Stimulated activated CD8-positive, alpha-beta memory T cell treated with anti-CD3 and anti-CD28 coated beads, Interleukin-7, amount 100 ng/mL, for 48 hours (primary cell): Measurements from ENCODE around the gene GARIN5A.
"Not testable (repeated sequence)": the region's sequence is repeated elsewhere in the genome, so short reads cannot be mapped to it uniquely, and the experiment has no call there.

Experiments
- DNase-seq, 2 donors: peaks; one replicate each; pipeline ENCODE4 v3.0.0-alpha.2; 2020; ENCODE audit warnings: low read depth in 1 of 2; ENCODE audit errors: extremely low read depth in 1 of 2

The GARIN5A gene

GRCh38 chr19:50465986-50466705, 10.5 kb downstream of the GARIN5A start:
- DNase-seq: no peak

- no peak for DNase-seq
These were observed 11.6 kb downstream of the GARIN5A start for GRCh38 chr19:50465000-50465399.

GRCh38 chr19:50464348-50464747, 12.3 kb downstream of the GARIN5A start:
- DNase-seq: no peak

- DNase-seq: no peak
These were observed 13.7 kb downstream of the GARIN5A start for GRCh38 chr19:50462970-50463369.

- peak; percentile 26 to 36 for DNase-seq
These were observed 15.4 kb downstream of the GARIN5A start for GRCh38 chr19:50461066-50461875.

GRCh38 chr19:50460161-50460765, 16.4 kb downstream of the GARIN5A start:
- DNase-seq: no peak

- DNase-seq: no peak
These were observed 17.0 kb downstream of the GARIN5A start for GRCh38 chr19:50459638-50460037.

GRCh38 chr19:50459067-50459456, 17.6 kb downstream of the GARIN5A start:
- DNase-seq: no peak

- DNase-seq: no peak
These were observed 18.1 kb downstream of the GARIN5A start for GRCh38 chr19:50458396-50459066.

GRCh38 chr19:50457300-50457699, 19.3 kb downstream of the GARIN5A start:
- no peak for DNase-seq

GRCh38 chr19:50455992-50456391, 20.7 kb downstream of the GARIN5A start:
- DNase-seq: no peak

GRCh38 chr19:50453243-50453642, 23.4 kb downstream of the GARIN5A start:
- DNase-seq: no peak

- no peak for DNase-seq
These were observed 25.5 kb downstream of the GARIN5A start for GRCh38 chr19:50451223-50451534.

GRCh38 chr19:50450369-50451222, 26.1 kb downstream of the GARIN5A start:
- no peak for DNase-seq

GRCh38 chr19:50449236-50449899, 27.3 kb downstream of the GARIN5A start:
- no peak for DNase-seq

GRCh38 chr19:50447750-50448149, 28.9 kb downstream of the GARIN5A start:
- DNase-seq: no peak

- DNase-seq: no peak
These were observed 29.6 kb downstream of the GARIN5A start for GRCh38 chr19:50447053-50447452.

- DNase-seq: no peak
These were observed 32.6 kb downstream of the GARIN5A start for GRCh38 chr19:50444059-50444458.

GRCh38 chr19:50439130-50439529, 37.5 kb downstream of the GARIN5A start:
- DNase-seq: not testable (repeated sequence)

- no peak for DNase-seq
These were observed 38.7 kb downstream of the GARIN5A start for GRCh38 chr19:50437862-50438449.
